Measurements from ENCODE around the gene RAB8B.
A peak's percentile ranks its signal among the peaks of the same experiment; 100 is the strongest.

Gene RAB8B

GRCh38 chr15:63189941-63190768 lies 749 bp downstream of the RAB8B start:
- Histone ChIP-seq H4K20me1 (ENCODE audit: insufficient read depth, low read length) (no peaks in the 10 kb centered on the region), H3K9me3 (replicated peaks; ENCODE audit: insufficient read depth, low read length) (no peaks in the 10 kb centered on the region), H3K27ac (ENCODE audit: low read length) (peak overlapping the region; percentile 85; the same call in 1 of the 2 replicates), H3K4me1 (ENCODE audit: low read length) (peaks cover 45% of the 10 kb centered on the region), H3K79me2 (ENCODE audit: low read length) (peaks cover 47% of the 10 kb centered on the region), H2AFZ (ENCODE audit: low read length) (peak overlapping the region; percentile 87), H3K9ac (ENCODE audit: low read length) (peak overlapping the region; percentile 70), H3K4me3 (ENCODE audit: low read length) (peak overlapping the region; percentile 94), H3F3A (ENCODE audit: insufficient read depth, low read length) (peaks cover 41% of the 10 kb centered on the region), H3K9me2 (replicated peaks; ENCODE audit: insufficient read depth, low read length) (no peaks in the 10 kb centered on the region), H3K4me2 (ENCODE audit: low read depth, low read length) (peak overlapping the region; percentile 87), H3K36me3 (replicated peaks; ENCODE audit: insufficient read depth, low read length) (no peaks in the 10 kb centered on the region), H3K27me3 (replicated peaks; ENCODE audit: insufficient read depth, low read length) (no peaks in the 10 kb centered on the region)
- DNase-seq: no peak
- no peak for TF ChIP-seq EZH2 (optimal IDR thresholded peaks at IDR 0.05; ENCODE audit: low read depth, low read length)
- TF ChIP-seq EZH2phosphoT487 (IDR thresholded peaks at IDR 0.05; ENCODE audit: low read length): no peak
- no peak for TF ChIP-seq CTCF (IDR thresholded peaks at IDR 0.05; ENCODE audit: low read length)

GRCh38 chr15:63190769-63191649 lies 1.6 kb downstream of the RAB8B start:
- peak overlapping the region; percentile 94 for H3K4me3 ChIP-seq (ENCODE audit: low read length)
- DNase-seq: peak; percentile 17
- H3K4me2 ChIP-seq (ENCODE audit: low read depth, low read length): peak overlapping the region; percentile 87
- TF ChIP-seq CTCF (IDR thresholded peaks at IDR 0.05; ENCODE audit: low read length) (no peak), EZH2phosphoT487 (IDR thresholded peaks at IDR 0.05; ENCODE audit: low read length) (no peak)
- H3K9me3 ChIP-seq (replicated peaks; ENCODE audit: insufficient read depth, low read length): no peaks in the 10 kb centered on the region
- H3K4me1 ChIP-seq (ENCODE audit: low read length): peaks cover 45% of the 10 kb centered on the region
- no peak overlapping the region for H2AFZ ChIP-seq (ENCODE audit: low read length)
- peak overlapping the region; percentile 85 for H3K27ac ChIP-seq (ENCODE audit: low read length)
- no peaks in the 10 kb centered on the region for H4K20me1 ChIP-seq (ENCODE audit: insufficient read depth, low read length)
- H3K27me3 ChIP-seq (replicated peaks; ENCODE audit: insufficient read depth, low read length): no peaks in the 10 kb centered on the region
- peak overlapping the region; percentile 70; the same call in 1 of the 2 replicates for H3K9ac ChIP-seq (ENCODE audit: low read length)
- H3F3A ChIP-seq (ENCODE audit: insufficient read depth, low read length): peaks cover 41% of the 10 kb centered on the region
- H3K79me2 ChIP-seq (ENCODE audit: low read length): peaks cover 56% of the 10 kb centered on the region
- H3K36me3 ChIP-seq (replicated peaks; ENCODE audit: insufficient read depth, low read length): no peaks in the 10 kb centered on the region
- no peaks in the 10 kb centered on the region for H3K9me2 ChIP-seq (replicated peaks; ENCODE audit: insufficient read depth, low read length)

GRCh38 chr15:63191895-63192618 lies 2.7 kb downstream of the RAB8B start:
- Histone ChIP-seq H3K4me2 (ENCODE audit: low read depth, low read length) (peak overlapping the region; percentile 87), H3K36me3 (replicated peaks; ENCODE audit: insufficient read depth, low read length) (no peaks in the 10 kb centered on the region), H3K4me1 (ENCODE audit: low read length) (peaks cover 45% of the 10 kb centered on the region), H3F3A (ENCODE audit: insufficient read depth, low read length) (peaks cover 41% of the 10 kb centered on the region), H3K9ac (ENCODE audit: low read length) (peak overlapping the region; percentile 19; the same call in 1 of the 2 replicates), H3K27me3 (replicated peaks; ENCODE audit: insufficient read depth, low read length) (no peaks in the 10 kb centered on the region), H3K9me3 (replicated peaks; ENCODE audit: insufficient read depth, low read length) (no peaks in the 10 kb centered on the region), H2AFZ (ENCODE audit: low read length) (0 out of 2 replicates have a peak overlapping the region, but pooled peaks have one; percentile 15), H3K27ac (ENCODE audit: low read length) (peak overlapping the region; percentile 85), H3K79me2 (ENCODE audit: low read length) (peaks cover 65% of the 10 kb centered on the region), H3K9me2 (replicated peaks; ENCODE audit: insufficient read depth, low read length) (no peaks in the 10 kb centered on the region), H3K4me3 (ENCODE audit: low read length) (peak overlapping the region; percentile 94), H4K20me1 (ENCODE audit: insufficient read depth, low read length) (no peaks in the 10 kb centered on the region)
- peak; percentile 86 for DNase-seq
- TF ChIP-seq CTCF (IDR thresholded peaks at IDR 0.05; ENCODE audit: low read length) (no peak), EZH2 (optimal IDR thresholded peaks at IDR 0.05; ENCODE audit: low read depth, low read length) (no peak), EZH2phosphoT487 (IDR thresholded peaks at IDR 0.05; ENCODE audit: low read length) (no peak)

All from MM.1S (cell line).